ENCODE results near the gene COL11A1. TPM values are rescaled to one million over a fixed set of nuclear protein-coding genes. Genes with fewer than 3 reads are reported as not detected.

The COL11A1 gene
- total RNA-seq, 4 donors from 2014 or later: 9.8 to 24.3 (median 12.8) TPM

- Histone ChIP-seq H3K4me3 (no peak overlapping the region), H3K27ac (no peak overlapping the region), H3K36me3 (no peaks in the 10 kb centered on the region), H3K4me1 (no peaks in the 10 kb centered on the region), H3K9me3 (no peaks in the 10 kb centered on the region), H3K27me3 (no peaks in the 10 kb centered on the region)
- WGBS, 2 donors: 84 to 86% methylated on average over 2 of the region's 2 CpGs
- no peak for DNase-seq (ENCODE audit: low spot score in 2 of 2)
- TF ChIP-seq POLR2A (IDR thresholded peaks at IDR 0.05): no peak
- no peak for TF ChIP-seq CTCF (IDR thresholded peaks at IDR 0.05)
- no peak for TF ChIP-seq EP300 (IDR thresholded peaks at IDR 0.05)
Observed at GRCh38 chr1:103122983-103123720, 14.8 kb upstream of the COL11A1 start.

- H3K27ac ChIP-seq: no peak overlapping the region
- H3K27me3 ChIP-seq: no peaks in the 10 kb centered on the region
- no peak overlapping the region for H3K4me3 ChIP-seq
- TF ChIP-seq CTCF (IDR thresholded peaks at IDR 0.05) (no peak), POLR2A (IDR thresholded peaks at IDR 0.05) (no peak), EP300 (IDR thresholded peaks at IDR 0.05) (no peak)
- no peak for DNase-seq (ENCODE audit: low spot score in 2 of 2)
- 67 to 82% methylated on average over 2 of the region's 2 CpGs for whole genome bisulfite sequencing, 2 donors
- no peaks in the 10 kb centered on the region for H3K9me3 ChIP-seq
- no peaks in the 10 kb centered on the region for H3K4me1 ChIP-seq
- H3K36me3 ChIP-seq: no peaks in the 10 kb centered on the region
Observed at GRCh38 chr1:103120981-103121380, 12.7 kb upstream of the COL11A1 start.

DNA sequence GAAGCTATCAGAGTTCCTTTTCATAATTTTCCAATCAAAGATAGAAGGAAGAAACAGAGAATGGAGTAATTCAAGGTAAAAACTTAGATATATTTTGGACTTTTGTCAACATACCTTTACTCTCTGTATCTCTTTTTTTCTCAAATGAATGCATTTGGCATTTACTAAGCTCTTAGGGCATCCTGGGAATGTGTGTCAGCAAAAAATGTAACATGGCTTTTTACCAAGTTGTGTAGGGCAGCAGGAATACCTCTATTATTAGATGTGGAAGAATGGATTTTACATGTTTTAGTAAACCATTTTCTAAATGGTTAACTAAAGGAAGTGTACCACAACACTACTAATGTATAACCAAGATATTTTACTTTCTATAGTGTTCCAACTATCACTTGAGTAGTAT lies 4.2 kb upstream of the COL11A1 start:
- DNase-seq (ENCODE audit: low spot score in 2 of 2): no peak
- Histone ChIP-seq H3K36me3 (no peaks in the 10 kb centered on the region), H3K27me3 (no peaks in the 10 kb centered on the region), H3K4me3 (no peak overlapping the region), H3K9me3 (no peaks in the 10 kb centered on the region), H3K27ac (no peak overlapping the region), H3K4me1 (peaks cover 0 to 26% (median 0%) of the 10 kb centered on the region in 4 donors)
- no peak for TF ChIP-seq EP300 (IDR thresholded peaks at IDR 0.05)
- no peak for TF ChIP-seq CTCF (IDR thresholded peaks at IDR 0.05)
- no peak for TF ChIP-seq POLR2A (IDR thresholded peaks at IDR 0.05)

DNA sequence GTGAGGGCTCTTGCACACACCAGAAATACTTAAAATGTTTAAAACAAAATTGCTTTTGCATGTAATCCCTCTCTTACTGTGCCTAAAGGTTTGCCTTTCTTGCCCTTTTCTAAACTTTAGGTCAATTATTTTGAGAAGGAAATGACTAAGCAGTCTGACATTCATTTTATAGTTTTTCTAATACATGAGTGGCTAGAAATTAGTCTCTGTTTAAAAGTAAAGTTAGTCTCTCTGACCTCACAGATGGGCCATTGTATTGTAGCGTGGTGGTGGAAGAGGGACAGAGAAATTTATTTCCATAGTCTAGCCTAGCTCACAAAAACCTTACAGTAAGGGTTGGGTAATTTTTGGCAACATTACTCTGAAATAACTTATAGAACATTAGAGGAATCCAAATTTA lies 3.6 kb upstream of the COL11A1 start:
- Histone ChIP-seq H3K36me3 (no peaks in the 10 kb centered on the region), H3K27me3 (no peaks in the 10 kb centered on the region), H3K27ac (no peak overlapping the region), H3K9me3 (no peaks in the 10 kb centered on the region), H3K4me1 (peaks cover 0 to 31% (median 0%) of the 10 kb centered on the region in 4 donors), H3K4me3 (no peak overlapping the region)
- no peak for DNase-seq (ENCODE audit: low spot score in 2 of 2)
- TF ChIP-seq POLR2A (IDR thresholded peaks at IDR 0.05) (no peak), CTCF (IDR thresholded peaks at IDR 0.05) (no peak)
- WGBS, 2 donors: 50 to 56% methylated on average over 1 of the region's 1 CpG

GRCh38 chr1:103110701-103111100 lies 2.4 kb upstream of the COL11A1 start:
- WGBS, 2 donors: 0% methylated on average over 1 of the region's 1 CpG; no CpG with 5 or more reads in 1 of the 2 donors
- TF ChIP-seq CTCF (IDR thresholded peaks at IDR 0.05) (no peak), EP300 (IDR thresholded peaks at IDR 0.05) (no peak), POLR2A (IDR thresholded peaks at IDR 0.05) (no peak)

More at GRCh38 chr1:103110701-103111100, 2.4 kb upstream of the COL11A1 start:
- no peak for DNase-seq (ENCODE audit: low spot score in 2 of 2)
- Histone ChIP-seq H3K27ac (no peak overlapping the region), H3K9me3 (no peaks in the 10 kb centered on the region), H3K4me3 (no peak overlapping the region), H3K4me1 (peaks cover 0 to 31% (median 0%) of the 10 kb centered on the region in 4 donors), H3K27me3 (no peaks in the 10 kb centered on the region), H3K36me3 (no peaks in the 10 kb centered on the region)
